Neural cell (in vitro differentiated cells): Measurements from ENCODE around the gene PGLYRP1.

Experiments used
- EP300 ChIP-seq: fragments of 450-650 bp; conservative IDR thresholded peaks from 2 replicates; pipeline ENCODE4 v1.6.1; 2014; ENCODE audit warnings: antibody characterized with exemption, mild to moderate bottlenecking, moderate library complexity; ENCODE audit not compliant: poor library complexity, severe bottlenecking
- POLR2AphosphoS5 ChIP-seq: IDR thresholded peaks from 2 replicates; pipeline ENCODE4 v1.6.1; 2012
- RAD21 ChIP-seq: fragments of 450-650 bp; conservative IDR thresholded peaks from 2 replicates; pipeline ENCODE4 v1.6.1; 2014; ENCODE audit warnings: antibody characterized with exemption, mild to moderate bottlenecking, moderate library complexity
- SMC3 ChIP-seq: fragments of 450-650 bp; conservative IDR thresholded peaks from 2 replicates; pipeline ENCODE4 v1.6.1; 2014; ENCODE audit warnings: antibody characterized with exemption, mild to moderate bottlenecking, moderate library complexity; ENCODE audit not compliant: poor library complexity
- TAF1 ChIP-seq: IDR thresholded peaks from 2 replicates; pipeline ENCODE4 v1.6.1; 2012; ENCODE audit warnings: low read depth
- TF ChIP-seq, protein P1 (sequence below): fragments of 450-650 bp; IDR thresholded peaks from 2 replicates; pipeline ENCODE4 v1.5.1; 2014; ENCODE audit warnings: antibody characterized with exemption, mild to moderate bottlenecking, moderate library complexity; ENCODE audit not compliant: poor library complexity, severe bottlenecking
- TF ChIP-seq, protein P2 (sequence below): IDR thresholded peaks from 2 replicates; pipeline ENCODE4 v1.6.1; 2012; ENCODE audit warnings: borderline replicate concordance

DNA sequence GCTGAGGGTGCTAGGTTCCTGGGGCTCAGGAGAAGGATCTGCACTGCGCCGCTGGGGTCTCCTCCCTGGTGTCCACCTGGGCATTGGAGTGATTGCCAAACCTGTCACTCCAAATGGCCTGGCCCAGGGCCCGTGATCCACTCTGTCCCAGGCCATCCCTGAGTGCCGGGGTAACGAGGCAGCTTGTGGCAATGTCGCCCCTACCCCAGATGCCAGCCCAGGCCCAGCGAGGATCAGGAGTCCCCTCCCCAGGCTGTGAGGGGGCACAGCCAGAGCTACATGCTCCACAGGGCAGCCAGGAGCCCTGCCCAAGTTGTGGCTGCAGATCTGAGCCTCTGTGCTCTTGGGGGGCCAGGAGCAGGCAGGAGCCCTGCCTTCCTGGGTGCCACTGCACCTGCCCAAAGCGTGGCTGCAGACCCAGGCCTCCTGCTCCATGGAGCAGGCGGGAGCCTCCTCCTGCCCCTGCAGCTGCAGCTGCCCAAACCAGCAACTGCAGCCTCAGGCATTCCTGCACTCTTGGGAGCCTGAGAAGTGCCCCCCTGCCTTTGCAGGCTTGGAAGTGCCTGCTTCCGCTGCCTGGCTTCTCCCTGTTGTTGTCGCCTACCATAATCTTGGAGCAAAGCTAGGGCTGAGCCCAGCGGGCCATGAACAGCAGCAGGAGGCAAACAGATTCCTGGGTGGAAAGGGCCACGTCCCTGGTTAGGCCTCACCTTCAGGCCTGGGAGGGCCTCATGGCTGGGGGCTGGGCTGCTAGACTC is 13.3 kb upstream of the PGLYRP1 start:
- TF ChIP-seq TAF1 (no peak), SMC3 (no peak), POLR2AphosphoS5 (no peak), EP300 (no peak), RAD21 (no peak)
- TF ChIP-seq, protein P1, sequence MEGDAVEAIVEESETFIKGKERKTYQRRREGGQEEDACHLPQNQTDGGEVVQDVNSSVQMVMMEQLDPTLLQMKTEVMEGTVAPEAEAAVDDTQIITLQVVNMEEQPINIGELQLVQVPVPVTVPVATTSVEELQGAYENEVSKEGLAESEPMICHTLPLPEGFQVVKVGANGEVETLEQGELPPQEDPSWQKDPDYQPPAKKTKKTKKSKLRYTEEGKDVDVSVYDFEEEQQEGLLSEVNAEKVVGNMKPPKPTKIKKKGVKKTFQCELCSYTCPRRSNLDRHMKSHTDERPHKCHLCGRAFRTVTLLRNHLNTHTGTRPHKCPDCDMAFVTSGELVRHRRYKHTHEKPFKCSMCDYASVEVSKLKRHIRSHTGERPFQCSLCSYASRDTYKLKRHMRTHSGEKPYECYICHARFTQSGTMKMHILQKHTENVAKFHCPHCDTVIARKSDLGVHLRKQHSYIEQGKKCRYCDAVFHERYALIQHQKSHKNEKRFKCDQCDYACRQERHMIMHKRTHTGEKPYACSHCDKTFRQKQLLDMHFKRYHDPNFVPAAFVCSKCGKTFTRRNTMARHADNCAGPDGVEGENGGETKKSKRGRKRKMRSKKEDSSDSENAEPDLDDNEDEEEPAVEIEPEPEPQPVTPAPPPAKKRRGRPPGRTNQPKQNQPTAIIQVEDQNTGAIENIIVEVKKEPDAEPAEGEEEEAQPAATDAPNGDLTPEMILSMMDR, result no peak
- TF ChIP-seq, protein P2, sequence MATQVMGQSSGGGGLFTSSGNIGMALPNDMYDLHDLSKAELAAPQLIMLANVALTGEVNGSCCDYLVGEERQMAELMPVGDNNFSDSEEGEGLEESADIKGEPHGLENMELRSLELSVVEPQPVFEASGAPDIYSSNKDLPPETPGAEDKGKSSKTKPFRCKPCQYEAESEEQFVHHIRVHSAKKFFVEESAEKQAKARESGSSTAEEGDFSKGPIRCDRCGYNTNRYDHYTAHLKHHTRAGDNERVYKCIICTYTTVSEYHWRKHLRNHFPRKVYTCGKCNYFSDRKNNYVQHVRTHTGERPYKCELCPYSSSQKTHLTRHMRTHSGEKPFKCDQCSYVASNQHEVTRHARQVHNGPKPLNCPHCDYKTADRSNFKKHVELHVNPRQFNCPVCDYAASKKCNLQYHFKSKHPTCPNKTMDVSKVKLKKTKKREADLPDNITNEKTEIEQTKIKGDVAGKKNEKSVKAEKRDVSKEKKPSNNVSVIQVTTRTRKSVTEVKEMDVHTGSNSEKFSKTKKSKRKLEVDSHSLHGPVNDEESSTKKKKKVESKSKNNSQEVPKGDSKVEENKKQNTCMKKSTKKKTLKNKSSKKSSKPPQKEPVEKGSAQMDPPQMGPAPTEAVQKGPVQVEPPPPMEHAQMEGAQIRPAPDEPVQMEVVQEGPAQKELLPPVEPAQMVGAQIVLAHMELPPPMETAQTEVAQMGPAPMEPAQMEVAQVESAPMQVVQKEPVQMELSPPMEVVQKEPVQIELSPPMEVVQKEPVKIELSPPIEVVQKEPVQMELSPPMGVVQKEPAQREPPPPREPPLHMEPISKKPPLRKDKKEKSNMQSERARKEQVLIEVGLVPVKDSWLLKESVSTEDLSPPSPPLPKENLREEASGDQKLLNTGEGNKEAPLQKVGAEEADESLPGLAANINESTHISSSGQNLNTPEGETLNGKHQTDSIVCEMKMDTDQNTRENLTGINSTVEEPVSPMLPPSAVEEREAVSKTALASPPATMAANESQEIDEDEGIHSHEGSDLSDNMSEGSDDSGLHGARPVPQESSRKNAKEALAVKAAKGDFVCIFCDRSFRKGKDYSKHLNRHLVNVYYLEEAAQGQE, result no peak
